ENCODE measurements around the gene DGCR6L.
"Not testable (repeated sequence)": the region's sequence is repeated elsewhere in the genome, so short reads cannot be mapped to it uniquely, and the experiment has no call there.

Gene DGCR6L

GRCh38 chr22:20275836-20276235, 44.0 kb downstream of the DGCR6L start:
- no peaks in the 10 kb centered on the region for H3K9me3 ChIP-seq (ENCODE audit: low read depth, low read length)
- no peak overlapping the region for H3K9ac ChIP-seq (ENCODE audit: insufficient read length)
- DNase-seq (ENCODE audit: low read depth, low spot score): no peak
- no peaks in the 10 kb centered on the region for H3K36me3 ChIP-seq (ENCODE audit: insufficient read depth, low read length)
- TF ChIP-seq FOXP2 (optimal IDR thresholded peaks at IDR 0.05; ENCODE audit: control extremely low read depth, extremely low read length, insufficient read depth) (no peak), POLR2AphosphoS5 (IDR thresholded peaks at IDR 0.05; ENCODE audit: borderline replicate concordance, low read depth, low read length) (no peak), EZH2 (IDR thresholded peaks at IDR 0.05) (no peak)
- no peak overlapping the region for H3K4me3 ChIP-seq
- H3K27ac ChIP-seq: no peak overlapping the region

DNA sequence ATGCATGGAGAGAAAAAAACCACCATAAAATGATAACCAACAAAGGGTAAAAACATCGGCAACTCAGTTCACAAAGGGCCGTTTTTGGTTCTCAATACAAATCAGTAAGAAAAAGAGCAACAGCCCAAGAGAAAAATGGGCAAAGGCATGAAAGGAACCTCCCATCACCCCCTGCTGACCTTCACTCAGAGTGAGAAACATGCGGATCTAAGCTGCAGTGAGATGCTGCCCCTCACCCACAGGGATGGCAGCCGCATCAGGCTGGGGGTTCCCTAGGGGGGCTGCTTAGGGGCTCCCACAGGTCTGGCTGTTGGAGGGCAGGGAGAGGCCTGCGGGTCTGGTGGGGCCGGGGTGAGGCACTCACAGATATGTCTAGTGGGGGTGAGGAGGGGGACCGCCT, 44.5 kb downstream of the DGCR6L start:
- not testable (repeated sequence) for H3K27ac ChIP-seq; H3K9me3 ChIP-seq (ENCODE audit: low read depth, low read length); H3K9ac ChIP-seq (ENCODE audit: insufficient read length); H3K4me3 ChIP-seq; DNase-seq (ENCODE audit: low read depth, low spot score); H3K36me3 ChIP-seq (ENCODE audit: insufficient read depth, low read length)

- H3K9ac ChIP-seq (ENCODE audit: insufficient read length): not testable (repeated sequence)
Observed at GRCh38 chr22:20274374-20274773, 45.5 kb downstream of the DGCR6L start.

GRCh38 chr22:20273758-20274181, 46.1 kb downstream of the DGCR6L start:
- no peak for DNase-seq (ENCODE audit: low read depth, low spot score)

More at GRCh38 chr22:20274374-20274773, 45.5 kb downstream of the DGCR6L start:
- DNase-seq (ENCODE audit: low read depth, low spot score); H3K36me3 ChIP-seq (ENCODE audit: insufficient read depth, low read length); H3K9me3 ChIP-seq (ENCODE audit: low read depth, low read length); H3K4me3 ChIP-seq; H3K27ac ChIP-seq: not testable (repeated sequence)

GRCh38 chr22:20272700-20273099, 47.2 kb downstream of the DGCR6L start:
- H3K27ac ChIP-seq: no peak overlapping the region
- no peak for TF ChIP-seq POLR2AphosphoS5 (IDR thresholded peaks at IDR 0.05; ENCODE audit: borderline replicate concordance, low read depth, low read length)
- no peak for TF ChIP-seq FOXP2 (optimal IDR thresholded peaks at IDR 0.05; ENCODE audit: control extremely low read depth, extremely low read length, insufficient read depth)
- no peak for TF ChIP-seq EZH2 (IDR thresholded peaks at IDR 0.05)
- H3K9ac ChIP-seq (ENCODE audit: insufficient read length): no peak overlapping the region
- DNase-seq (ENCODE audit: low read depth, low spot score): no peak
- H3K9me3 ChIP-seq (ENCODE audit: low read depth, low read length): no peaks in the 10 kb centered on the region
- no peaks in the 10 kb centered on the region for H3K36me3 ChIP-seq (ENCODE audit: insufficient read depth, low read length)
- no peak overlapping the region for H3K4me3 ChIP-seq

More at GRCh38 chr22:20273758-20274181, 46.1 kb downstream of the DGCR6L start:
- no peaks in the 10 kb centered on the region for H3K36me3 ChIP-seq (ENCODE audit: insufficient read depth, low read length)
- H3K27ac ChIP-seq: no peak overlapping the region
- H3K9ac ChIP-seq (ENCODE audit: insufficient read length): no peak overlapping the region
- no peak overlapping the region for H3K4me3 ChIP-seq
- TF ChIP-seq EZH2 (IDR thresholded peaks at IDR 0.05): no peak
- no peak for TF ChIP-seq POLR2AphosphoS5 (IDR thresholded peaks at IDR 0.05; ENCODE audit: borderline replicate concordance, low read depth, low read length)
- TF ChIP-seq FOXP2 (optimal IDR thresholded peaks at IDR 0.05; ENCODE audit: control extremely low read depth, extremely low read length, insufficient read depth): no peak
- H3K9me3 ChIP-seq (ENCODE audit: low read depth, low read length): no peaks in the 10 kb centered on the region

GRCh38 chr22:20272174-20272573, 47.7 kb downstream of the DGCR6L start:
- no peaks in the 10 kb centered on the region for H3K9me3 ChIP-seq (ENCODE audit: low read depth, low read length)
- DNase-seq (ENCODE audit: low read depth, low spot score): no peak
- H3K36me3 ChIP-seq (ENCODE audit: insufficient read depth, low read length): no peaks in the 10 kb centered on the region
- TF ChIP-seq POLR2AphosphoS5 (IDR thresholded peaks at IDR 0.05; ENCODE audit: borderline replicate concordance, low read depth, low read length) (no peak), EZH2 (IDR thresholded peaks at IDR 0.05) (no peak), FOXP2 (optimal IDR thresholded peaks at IDR 0.05; ENCODE audit: control extremely low read depth, extremely low read length, insufficient read depth) (no peak)
- H3K4me3 ChIP-seq: no peak overlapping the region
- no peak overlapping the region for H3K9ac ChIP-seq (ENCODE audit: insufficient read length)
- no peak overlapping the region for H3K27ac ChIP-seq

GRCh38 chr22:20271114-20271994, 48.5 kb downstream of the DGCR6L start:
- Histone ChIP-seq H3K9me3 (ENCODE audit: low read depth, low read length) (no peaks in the 10 kb centered on the region), H3K36me3 (ENCODE audit: insufficient read depth, low read length) (no peaks in the 10 kb centered on the region), H3K9ac (ENCODE audit: insufficient read length) (no peak overlapping the region), H3K27ac (no peak overlapping the region), H3K4me3 (no peak overlapping the region)
- TF ChIP-seq EZH2 (IDR thresholded peaks at IDR 0.05) (no peak), POLR2AphosphoS5 (IDR thresholded peaks at IDR 0.05; ENCODE audit: borderline replicate concordance, low read depth, low read length) (no peak), FOXP2 (optimal IDR thresholded peaks at IDR 0.05; ENCODE audit: control extremely low read depth, extremely low read length, insufficient read depth) (no peak)
- no peak for DNase-seq (ENCODE audit: low read depth, low spot score)

- not testable (repeated sequence) for H3K9me3 ChIP-seq (ENCODE audit: low read depth, low read length); H3K9ac ChIP-seq (ENCODE audit: insufficient read length); DNase-seq (ENCODE audit: low read depth, low spot score); H3K36me3 ChIP-seq (ENCODE audit: insufficient read depth, low read length); H3K4me3 ChIP-seq; H3K27ac ChIP-seq
Observed at GRCh38 chr22:20270190-20271113, 49.4 kb downstream of the DGCR6L start.

DNA sequence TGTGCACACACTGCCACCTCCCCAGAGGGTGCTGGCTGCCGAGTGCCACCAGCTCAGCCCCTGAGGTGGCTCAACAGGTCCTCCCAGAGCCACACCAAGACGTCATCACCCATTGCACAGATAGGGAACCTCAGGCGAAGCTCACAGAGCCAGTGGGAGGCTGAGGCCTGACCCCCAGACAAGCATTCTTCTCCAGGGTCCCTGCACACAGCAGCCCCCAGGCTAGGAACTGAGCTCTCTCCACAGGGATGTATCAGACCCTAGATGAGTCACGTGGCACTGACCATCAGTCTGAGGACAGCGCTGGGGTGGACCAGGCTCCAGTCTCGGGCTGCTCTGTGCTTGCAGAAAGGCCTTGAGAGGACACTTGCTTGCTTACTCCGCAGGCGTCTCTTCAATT, 50.2 kb downstream of the DGCR6L start:
- H3K27ac ChIP-seq; H3K9me3 ChIP-seq (ENCODE audit: low read depth, low read length); H3K9ac ChIP-seq (ENCODE audit: insufficient read length); H3K36me3 ChIP-seq (ENCODE audit: insufficient read depth, low read length); DNase-seq (ENCODE audit: low read depth, low spot score); H3K4me3 ChIP-seq: not testable (repeated sequence)

GRCh38 chr22:20269201-20269600, 50.7 kb downstream of the DGCR6L start:
- DNase-seq (ENCODE audit: low read depth, low spot score); H3K4me3 ChIP-seq; H3K27ac ChIP-seq; H3K9ac ChIP-seq (ENCODE audit: insufficient read length); H3K36me3 ChIP-seq (ENCODE audit: insufficient read depth, low read length); H3K9me3 ChIP-seq (ENCODE audit: low read depth, low read length): not testable (repeated sequence)
